ENCODE measurements around the gene DOK7. TPM values are rescaled to one million over a fixed set of nuclear protein-coding genes. Genes with fewer than 3 reads are reported as not detected.

DOK7 gene
- total and polyA plus RNA-seq, 7 donors, result 0.85 to 1.9 (median 1.2) TPM; not detected in 4

- H3K27me3 ChIP-seq, result no peaks in the 10 kb centered on the region
- no peak overlapping the region for H3K4me3 ChIP-seq
- no peak overlapping the region for H3K27ac ChIP-seq
- no peaks in the 10 kb centered on the region for H3K4me1 ChIP-seq
- 98% methylated on average over 10 of the region's 10 CpGs for WGBS, 2 donors
- TF ChIP-seq EP300 (IDR thresholded peaks at IDR 0.05) (no peak), POLR2A (IDR thresholded peaks at IDR 0.05) (no peak), CTCF (IDR thresholded peaks at IDR 0.05) (no peak), POLR2AphosphoS5 (IDR thresholded peaks at IDR 0.05) (no peak)
- intact Hi-C loops (cut with DNase I), result no loop called here
- peak; percentile 39 for DNase-seq
- no peaks in the 10 kb centered on the region for H3K9me3 ChIP-seq
- H3K36me3 ChIP-seq, result peaks cover 21 to 70% (median 48%) of the 10 kb centered on the region in 4 donors
Observed at GRCh38 chr4:3523146-3523627, 60.1 kb downstream of the DOK7 start.

- no peak overlapping the region for H3K27ac ChIP-seq
- no peaks in the 10 kb centered on the region for H3K27me3 ChIP-seq
- no peak for TF ChIP-seq POLR2AphosphoS5 (IDR thresholded peaks at IDR 0.05)
- TF ChIP-seq CTCF (IDR thresholded peaks at IDR 0.05), result no peak
- TF ChIP-seq EP300 (IDR thresholded peaks at IDR 0.05), result no peak
- TF ChIP-seq POLR2A (IDR thresholded peaks at IDR 0.05), result no peak
- peaks cover 20 to 70% (median 43%) of the 10 kb centered on the region in 4 donors for H3K36me3 ChIP-seq
- peak; percentile 55 for DNase-seq
- H3K4me3 ChIP-seq, result no peak overlapping the region
- intact Hi-C loops (cut with DNase I), result no loop called here
- WGBS, 2 donors, result 93% methylated on average over 24 of the region's 24 CpGs
- H3K9me3 ChIP-seq, result no peaks in the 10 kb centered on the region
- peaks cover 0 to 4% (median 2%) of the 10 kb centered on the region in 4 donors for H3K4me1 ChIP-seq
Observed at GRCh38 chr4:3523628-3524221, 60.6 kb downstream of the DOK7 start.

GRCh38 chr4:3524349-3524748 lies 61.2 kb downstream of the DOK7 start:
- 94% methylated on average over 8 of the region's 8 CpGs for WGBS, 2 donors
- Histone ChIP-seq H3K9me3 (no peaks in the 10 kb centered on the region), H3K4me3 (no peak overlapping the region), H3K27me3 (no peaks in the 10 kb centered on the region), H3K36me3 (peaks cover 17 to 63% (median 39%) of the 10 kb centered on the region in 4 donors), H3K4me1 (peaks cover 0 to 4% (median 2%) of the 10 kb centered on the region in 4 donors), H3K27ac (no peak overlapping the region)
- peak; percentile 54 for DNase-seq
- TF ChIP-seq POLR2AphosphoS5 (IDR thresholded peaks at IDR 0.05) (no peak), POLR2A (IDR thresholded peaks at IDR 0.05) (no peak), CTCF (IDR thresholded peaks at IDR 0.05) (no peak), EP300 (IDR thresholded peaks at IDR 0.05) (no peak)
- intact Hi-C loops (cut with DNase I), result no loop called here

- TF ChIP-seq POLR2A (IDR thresholded peaks at IDR 0.05) (no peak), EP300 (IDR thresholded peaks at IDR 0.05) (no peak), POLR2AphosphoS5 (IDR thresholded peaks at IDR 0.05) (no peak), CTCF (IDR thresholded peaks at IDR 0.05) (no peak)
- Histone ChIP-seq H3K27ac (no peak overlapping the region), H3K9me3 (no peaks in the 10 kb centered on the region), H3K4me3 (no peak overlapping the region), H3K27me3 (no peaks in the 10 kb centered on the region), H3K4me1 (peaks cover 0 to 9% (median 7%) of the 10 kb centered on the region in 4 donors), H3K36me3 (peaks cover 11 to 58% (median 37%) of the 10 kb centered on the region in 4 donors)
- intact Hi-C loops (cut with DNase I), result no loop called here
- DNase-seq, result peak; percentile 56
- 84 to 88% methylated on average over 19 of the region's 19 CpGs for WGBS, 2 donors
Observed at GRCh38 chr4:3524920-3525319, 61.8 kb downstream of the DOK7 start.

All from sigmoid colon (tissue), 7 donors.